MM.1S (cell line): ENCODE measurements around the gene OR4D2.

Experiments
- EZH2 ChIP-seq: fragments of 300-600 bp; sonication (generic); optimal IDR thresholded peaks from 2 replicates; pipeline ENCODE3; 2017; ENCODE audit warnings: low read depth, mild to moderate bottlenecking, antibody characterized with exemption, low read length, mixed read lengths
- TF ChIP-seq, protein P1 (sequence below): fragments of 300-600 bp; sonication (generic); IDR thresholded peaks from 2 replicates; pipeline ENCODE4 v1.5.1; 2016; ENCODE audit warnings: antibody characterized with exemption, low read length, mixed read lengths

GRCh38 chr17:58192612-58193011 lies 25.8 kb downstream of the OR4D2 start, which contains the start of gene EPX:
- TF ChIP-seq, protein P1, sequence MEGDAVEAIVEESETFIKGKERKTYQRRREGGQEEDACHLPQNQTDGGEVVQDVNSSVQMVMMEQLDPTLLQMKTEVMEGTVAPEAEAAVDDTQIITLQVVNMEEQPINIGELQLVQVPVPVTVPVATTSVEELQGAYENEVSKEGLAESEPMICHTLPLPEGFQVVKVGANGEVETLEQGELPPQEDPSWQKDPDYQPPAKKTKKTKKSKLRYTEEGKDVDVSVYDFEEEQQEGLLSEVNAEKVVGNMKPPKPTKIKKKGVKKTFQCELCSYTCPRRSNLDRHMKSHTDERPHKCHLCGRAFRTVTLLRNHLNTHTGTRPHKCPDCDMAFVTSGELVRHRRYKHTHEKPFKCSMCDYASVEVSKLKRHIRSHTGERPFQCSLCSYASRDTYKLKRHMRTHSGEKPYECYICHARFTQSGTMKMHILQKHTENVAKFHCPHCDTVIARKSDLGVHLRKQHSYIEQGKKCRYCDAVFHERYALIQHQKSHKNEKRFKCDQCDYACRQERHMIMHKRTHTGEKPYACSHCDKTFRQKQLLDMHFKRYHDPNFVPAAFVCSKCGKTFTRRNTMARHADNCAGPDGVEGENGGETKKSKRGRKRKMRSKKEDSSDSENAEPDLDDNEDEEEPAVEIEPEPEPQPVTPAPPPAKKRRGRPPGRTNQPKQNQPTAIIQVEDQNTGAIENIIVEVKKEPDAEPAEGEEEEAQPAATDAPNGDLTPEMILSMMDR: no peak
- TF ChIP-seq EZH2: no peak
